HG03095 (cell line): ENCODE results near the gene ACLY.

Source experiments
- ATAC-seq: cut with Tn5 transposase; IDR thresholded peaks from one replicate; pipeline ENCODE4 v1.9.1; 2021; ENCODE audit warnings: moderate library complexity; ENCODE audit not compliant: unreplicated experiment

Gene ACLY

GRCh38 chr17:41913798-41914197 lies 5.0 kb downstream of the ACLY start:
- no peak for ATAC-seq

GRCh38 chr17:41912925-41913324 lies 5.8 kb downstream of the ACLY start:
- ATAC-seq: no peak

- no peak for ATAC-seq
Observed at GRCh38 chr17:41910701-41911391, 7.9 kb downstream of the ACLY start.

- ATAC-seq: no peak
Observed at GRCh38 chr17:41909088-41909487, 9.7 kb downstream of the ACLY start.

- ATAC-seq: no peak
Observed at GRCh38 chr17:41907633-41908539, 10.9 kb downstream of the ACLY start.

- no peak for ATAC-seq
Observed at GRCh38 chr17:41907185-41907556, 11.6 kb downstream of the ACLY start.

- ATAC-seq: no peak
Observed at GRCh38 chr17:41906465-41907184, 12.1 kb downstream of the ACLY start.

- ATAC-seq: no peak
Observed at GRCh38 chr17:41905172-41905571, 13.6 kb downstream of the ACLY start.

- ATAC-seq: no peak
Observed at GRCh38 chr17:41904242-41904841, 14.4 kb downstream of the ACLY start.

GRCh38 chr17:41901646-41902045 lies 17.1 kb downstream of the ACLY start:
- ATAC-seq: no peak

GRCh38 chr17:41896726-41897125 lies 22.0 kb downstream of the ACLY start:
- ATAC-seq: no peak

- no peak for ATAC-seq
Observed at GRCh38 chr17:41895617-41896016, 23.1 kb downstream of the ACLY start.

GRCh38 chr17:41894791-41895331 lies 23.9 kb downstream of the ACLY start:
- ATAC-seq: no peak

GRCh38 chr17:41893384-41893783 lies 25.4 kb downstream of the ACLY start:
- no peak for ATAC-seq

- ATAC-seq: no peak
Observed at GRCh38 chr17:41892021-41892376, 26.8 kb downstream of the ACLY start.

- no peak for ATAC-seq
Observed at GRCh38 chr17:41891135-41892020, 27.4 kb downstream of the ACLY start.

- ATAC-seq: no peak
Observed at GRCh38 chr17:41888332-41888965, 30.3 kb downstream of the ACLY start.

GRCh38 chr17:41885733-41886132 lies 33.0 kb downstream of the ACLY start:
- no peak for ATAC-seq

- no peak for ATAC-seq
Observed at GRCh38 chr17:41882756-41883155, 36.0 kb downstream of the ACLY start.

- no peak for ATAC-seq
Observed at GRCh38 chr17:41880130-41880529, 38.6 kb downstream of the ACLY start.
